HEK293 (cell line): ENCODE measurements around the gene LRRC32.

Experiments used
- CTCF ChIA-PET: fragments of 350-600 bp; formaldehyde crosslinking; extraction: SDS; loops from one replicate; lab custom pipeline; 2021; ENCODE audit warnings: antibody characterized with exemption; lab: Yijun Ruan, JAX
- POLR2A ChIA-PET: fragments of 300-600 bp; formaldehyde crosslinking; extraction: SDS; loops from one replicate; lab custom pipeline; 2020; ENCODE audit warnings: antibody characterized with exemption, inconsistent platforms; lab: Yijun Ruan, JAX
- H3K27ac ChIP-seq: fragments of 200-500 bp; sonication (Bioruptor generic); 2 replicates; pipeline ENCODE4 v1.5.1; 2014; ENCODE audit warnings: low read depth, low read length, control low read depth, inconsistent platforms; ENCODE audit errors: extremely low read depth
- H3K36me3 ChIP-seq, 2 experiments: fragments of 200-500 bp in 1 of 2; sonication (Bioruptor generic) in 1 of 2; 1 replicate in 1 of 2; 2 replicates in 1 of 2; pipeline ENCODE4 v1.5.1; 2014 to 2017; ENCODE audit warnings: inconsistent platforms in 2 of 2, low read length in 2 of 2; ENCODE audit not compliant: control insufficient read depth in 2 of 2, insufficient read depth in 1 of 2
- H3K4me1 ChIP-seq: fragments of 200-500 bp; sonication (Bioruptor generic); 2 replicates; pipeline ENCODE4 v1.5.1; 2014; ENCODE audit warnings: mild to moderate bottlenecking, low read length, inconsistent platforms; ENCODE audit not compliant: control insufficient read depth, insufficient read depth
- H3K4me3 ChIP-seq: 2 replicates; pipeline ENCODE4 v1.5.1; 2011; ENCODE audit warnings: low read depth, mild to moderate bottlenecking, control low read depth, low read length, moderate library complexity
- H3K9me3 ChIP-seq: fragments of 200-500 bp; sonication (Bioruptor generic); 2 replicates; pipeline ENCODE4 v1.5.1; 2014; ENCODE audit warnings: low read depth, low read length, inconsistent platforms; ENCODE audit not compliant: control insufficient read depth, insufficient read depth
- IKZF3 ChIP-seq: fragments of 450-650 bp; IDR thresholded peaks from 2 replicates; pipeline ENCODE4 v1.5.0; 2018; ENCODE audit warnings: missing biosample characterization, mild to moderate bottlenecking, missing genetic modification characterization, moderate library complexity
- MZF1 ChIP-seq: fragments of 450-650 bp; formaldehyde crosslinking; IDR thresholded peaks from 2 replicates; pipeline ENCODE4 v1.5.1; 2017; ENCODE audit warnings: missing biosample characterization, missing genetic modification characterization, borderline replicate concordance
- SP2 ChIP-seq: fragments of 450-650 bp; formaldehyde crosslinking; IDR thresholded peaks from 2 replicates; pipeline ENCODE4 v1.5.1; 2016; ENCODE audit warnings: missing biosample characterization, missing genetic modification characterization
- ZNF146 ChIP-seq: fragments of 450-650 bp; formaldehyde crosslinking; IDR thresholded peaks from 2 replicates; pipeline ENCODE4 v1.5.1; 2016; ENCODE audit warnings: missing biosample characterization, missing genetic modification characterization
- ZNF184 ChIP-seq: fragments of 450-650 bp; IDR thresholded peaks from 2 replicates; pipeline ENCODE4 v1.5.1; 2018; ENCODE audit warnings: missing biosample characterization, mild to moderate bottlenecking, missing genetic modification characterization
- ZNF302 ChIP-seq: fragments of 450-650 bp; formaldehyde crosslinking; IDR thresholded peaks from 2 replicates; pipeline ENCODE4 v1.5.1; 2016; ENCODE audit warnings: missing biosample characterization, missing genetic modification characterization, low read depth
- ZNF341 ChIP-seq: fragments of 450-650 bp; formaldehyde crosslinking; IDR thresholded peaks from 2 replicates; pipeline ENCODE4; 2016; ENCODE audit warnings: low read depth, missing biosample characterization, missing genetic modification characterization
- ZNF354C ChIP-seq: fragments of 450-650 bp; formaldehyde crosslinking; IDR thresholded peaks from 2 replicates; pipeline ENCODE4 v1.5.1; 2016; ENCODE audit warnings: missing biosample characterization, missing genetic modification characterization, low read depth, borderline replicate concordance
- ZNF645 ChIP-seq: fragments of 450-650 bp; formaldehyde crosslinking; IDR thresholded peaks from 2 replicates; pipeline ENCODE4; 2016; ENCODE audit warnings: missing biosample characterization, missing genetic modification characterization
- ZNF707 ChIP-seq: fragments of 450-650 bp; formaldehyde crosslinking; IDR thresholded peaks from 2 replicates; pipeline ENCODE4 v1.5.1; 2016; ENCODE audit warnings: missing biosample characterization, missing genetic modification characterization
- ZNF768 ChIP-seq: fragments of 450-650 bp; formaldehyde crosslinking; IDR thresholded peaks from 2 replicates; pipeline ENCODE4 v1.5.1; 2018; ENCODE audit warnings: missing biosample characterization, mild to moderate bottlenecking, missing genetic modification characterization
- TF ChIP-seq, protein P1 (sequence below): fragments of 450-650 bp; formaldehyde crosslinking; IDR thresholded peaks from 2 replicates; pipeline ENCODE4 v1.5.1; 2016; ENCODE audit warnings: missing biosample characterization, missing genetic modification characterization
- TF ChIP-seq, protein P2 (sequence below): fragments of 450-650 bp; formaldehyde crosslinking; IDR thresholded peaks from 2 replicates; pipeline ENCODE4 v1.5.1; 2016; ENCODE audit warnings: missing biosample characterization, missing genetic modification characterization, borderline replicate concordance
- TF ChIP-seq, protein P3 (sequence below): fragments of 450-650 bp; formaldehyde crosslinking; IDR thresholded peaks from 2 replicates; pipeline ENCODE4 v1.5.1; 2016; ENCODE audit warnings: missing biosample characterization, missing genetic modification characterization

Gene LRRC32

DNA sequence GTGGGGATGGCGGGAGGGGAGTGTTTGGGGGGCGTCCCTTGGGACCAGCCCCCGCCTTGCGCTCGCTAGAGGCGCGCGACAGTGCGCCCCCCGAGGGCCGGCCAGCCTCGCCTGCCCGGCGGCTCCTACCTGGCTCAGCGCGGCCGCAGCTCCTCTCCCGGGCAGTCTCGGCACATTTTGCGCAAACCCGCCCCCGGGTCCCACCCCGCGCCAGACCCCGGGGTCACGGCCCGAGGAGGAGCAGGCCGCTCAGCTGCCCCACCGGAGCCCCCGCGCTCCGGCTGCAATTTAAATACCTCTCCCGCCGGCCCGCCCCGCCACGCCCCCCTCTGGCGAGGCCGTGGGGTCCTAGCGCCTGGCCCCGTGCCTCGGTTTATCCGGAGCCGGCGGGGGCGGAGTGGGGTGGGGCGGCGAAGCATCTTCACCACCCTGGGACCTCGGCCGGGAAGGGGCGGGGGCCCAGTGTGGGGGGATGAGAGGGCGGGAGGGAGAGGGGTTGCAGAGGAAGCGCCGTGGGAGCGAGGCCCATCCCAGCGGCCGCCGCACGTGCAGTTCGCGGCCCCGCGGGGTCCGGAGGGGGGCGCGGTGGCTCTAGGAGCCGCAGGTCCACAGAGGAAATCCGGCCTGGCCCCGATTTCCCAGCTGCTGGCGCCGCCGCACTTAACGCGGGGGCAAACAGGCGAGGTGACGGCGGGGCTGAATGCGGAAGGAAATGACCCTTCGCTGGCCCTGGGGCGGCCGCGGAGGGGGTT is at the start of gene LRRC32 (continued):
- TF ChIP-seq, protein P1, sequence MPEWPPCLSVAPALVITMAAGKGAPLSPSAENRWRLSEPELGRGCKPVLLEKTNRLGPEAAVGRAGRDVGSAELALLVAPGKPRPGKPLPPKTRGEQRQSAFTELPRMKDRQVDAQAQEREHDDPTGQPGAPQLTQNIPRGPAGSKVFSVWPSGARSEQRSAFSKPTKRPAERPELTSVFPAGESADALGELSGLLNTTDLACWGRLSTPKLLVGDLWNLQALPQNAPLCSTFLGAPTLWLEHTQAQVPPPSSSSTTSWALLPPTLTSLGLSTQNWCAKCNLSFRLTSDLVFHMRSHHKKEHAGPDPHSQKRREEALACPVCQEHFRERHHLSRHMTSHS, result no peak
- no peak for TF ChIP-seq MZF1
- TF ChIP-seq ZNF341 (tag by site-specific recombination), result 0 out of 2 replicates have a peak, but pooled peaks have one; percentile 18

DNA sequence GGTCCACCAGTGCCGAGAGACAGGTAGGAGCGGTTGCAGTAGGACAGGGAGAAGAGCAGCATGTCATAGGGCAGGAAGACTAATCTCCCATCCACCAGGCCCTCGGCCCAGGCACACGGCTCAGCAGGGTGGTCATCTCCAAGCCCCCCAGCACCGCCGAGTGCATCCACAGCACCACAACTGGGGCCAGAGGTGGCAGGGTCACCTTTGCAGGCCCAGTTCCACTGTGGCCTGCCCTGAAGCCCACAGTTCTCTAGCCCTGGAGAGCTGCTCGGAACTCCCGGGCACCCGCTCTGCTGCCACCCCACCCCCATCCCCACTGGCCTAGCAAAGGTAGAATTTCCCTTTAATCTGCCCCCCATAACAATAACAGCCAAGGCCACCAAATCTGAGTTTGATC is 49.1 kb upstream of the LRRC32 start:
- H3K36me3 ChIP-seq, result no peaks in the 10 kb centered on the region
- no peak overlapping the region for H3K27ac ChIP-seq
- no peaks in the 10 kb centered on the region for H3K9me3 ChIP-seq
- CTCF ChIA-PET, result interaction anchor here (0.6 to 5.9 kb wide), 4 partner anchors 14 to 1074 kb away, joined by 3 to 46 read pairs (median 15); no protein-coding TSS in a partner anchor
- TF ChIP-seq ZNF354C (tag by site-specific recombination), result no peak
- no peak for TF ChIP-seq IKZF3
- no peak for TF ChIP-seq ZNF146
- no peak for TF ChIP-seq SP2 (tag by site-specific recombination)
- TF ChIP-seq ZNF645 (tag by site-specific recombination), result no peak
- no peak for TF ChIP-seq ZNF302 (tag by site-specific recombination)
- TF ChIP-seq, protein P2, sequence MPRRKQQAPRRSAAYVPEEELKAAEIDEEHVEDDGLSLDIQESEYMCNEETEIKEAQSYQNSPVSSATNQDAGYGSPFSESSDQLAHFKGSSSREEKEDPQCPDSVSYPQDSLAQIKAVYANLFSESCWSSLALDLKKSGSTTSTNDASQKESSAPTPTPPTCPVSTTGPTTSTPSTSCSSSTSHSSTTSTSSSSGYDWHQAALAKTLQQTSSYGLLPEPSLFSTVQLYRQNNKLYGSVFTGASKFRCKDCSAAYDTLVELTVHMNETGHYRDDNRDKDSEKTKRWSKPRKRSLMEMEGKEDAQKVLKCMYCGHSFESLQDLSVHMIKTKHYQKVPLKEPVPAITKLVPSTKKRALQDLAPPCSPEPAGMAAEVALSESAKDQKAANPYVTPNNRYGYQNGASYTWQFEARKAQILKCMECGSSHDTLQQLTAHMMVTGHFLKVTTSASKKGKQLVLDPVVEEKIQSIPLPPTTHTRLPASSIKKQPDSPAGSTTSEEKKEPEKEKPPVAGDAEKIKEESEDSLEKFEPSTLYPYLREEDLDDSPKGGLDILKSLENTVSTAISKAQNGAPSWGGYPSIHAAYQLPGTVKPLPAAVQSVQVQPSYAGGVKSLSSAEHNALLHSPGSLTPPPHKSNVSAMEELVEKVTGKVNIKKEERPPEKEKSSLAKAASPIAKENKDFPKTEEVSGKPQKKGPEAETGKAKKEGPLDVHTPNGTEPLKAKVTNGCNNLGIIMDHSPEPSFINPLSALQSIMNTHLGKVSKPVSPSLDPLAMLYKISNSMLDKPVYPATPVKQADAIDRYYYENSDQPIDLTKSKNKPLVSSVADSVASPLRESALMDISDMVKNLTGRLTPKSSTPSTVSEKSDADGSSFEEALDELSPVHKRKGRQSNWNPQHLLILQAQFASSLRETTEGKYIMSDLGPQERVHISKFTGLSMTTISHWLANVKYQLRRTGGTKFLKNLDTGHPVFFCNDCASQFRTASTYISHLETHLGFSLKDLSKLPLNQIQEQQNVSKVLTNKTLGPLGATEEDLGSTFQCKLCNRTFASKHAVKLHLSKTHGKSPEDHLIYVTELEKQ, result no peak
- TF ChIP-seq ZNF768 (tag by site-specific recombination), result no peak
- TF ChIP-seq ZNF707, result no peak
- TF ChIP-seq, protein P3, sequence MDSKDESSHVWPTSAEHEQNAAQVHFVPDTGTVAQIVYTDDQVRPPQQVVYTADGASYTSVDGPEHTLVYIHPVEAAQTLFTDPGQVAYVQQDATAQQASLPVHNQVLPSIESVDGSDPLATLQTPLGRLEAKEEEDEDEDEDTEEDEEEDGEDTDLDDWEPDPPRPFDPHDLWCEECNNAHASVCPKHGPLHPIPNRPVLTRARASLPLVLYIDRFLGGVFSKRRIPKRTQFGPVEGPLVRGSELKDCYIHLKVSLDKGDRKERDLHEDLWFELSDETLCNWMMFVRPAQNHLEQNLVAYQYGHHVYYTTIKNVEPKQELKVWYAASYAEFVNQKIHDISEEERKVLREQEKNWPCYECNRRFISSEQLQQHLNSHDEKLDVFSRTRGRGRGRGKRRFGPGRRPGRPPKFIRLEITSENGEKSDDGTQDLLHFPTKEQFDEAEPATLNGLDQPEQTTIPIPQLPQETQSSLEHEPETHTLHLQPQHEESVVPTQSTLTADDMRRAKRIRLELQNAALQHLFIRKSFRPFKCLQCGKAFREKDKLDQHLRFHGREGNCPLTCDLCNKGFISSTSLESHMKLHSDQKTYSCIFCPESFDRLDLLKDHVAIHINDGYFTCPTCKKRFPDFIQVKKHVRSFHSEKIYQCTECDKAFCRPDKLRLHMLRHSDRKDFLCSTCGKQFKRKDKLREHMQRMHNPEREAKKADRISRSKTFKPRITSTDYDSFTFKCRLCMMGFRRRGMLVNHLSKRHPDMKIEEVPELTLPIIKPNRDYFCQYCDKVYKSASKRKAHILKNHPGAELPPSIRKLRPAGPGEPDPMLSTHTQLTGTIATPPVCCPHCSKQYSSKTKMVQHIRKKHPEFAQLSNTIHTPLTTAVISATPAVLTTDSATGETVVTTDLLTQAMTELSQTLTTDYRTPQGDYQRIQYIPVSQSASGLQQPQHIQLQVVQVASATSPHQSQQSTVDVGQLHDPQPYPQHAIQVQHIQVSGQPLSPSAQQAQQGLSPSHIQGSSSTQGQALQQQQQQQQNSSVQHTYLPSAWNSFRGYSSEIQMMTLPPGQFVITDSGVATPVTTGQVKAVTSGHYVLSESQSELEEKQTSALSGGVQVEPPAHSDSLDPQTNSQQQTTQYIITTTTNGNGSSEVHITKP (tag by site-specific recombination), result no peak
- no peak for TF ChIP-seq ZNF184 (tag by site-specific recombination)
- TF ChIP-seq, all 188 proteins: peak for 0
- Histone ChIP-seq H3K4me3 (no peak overlapping the region), H3K4me1 (no peaks in the 10 kb centered on the region)
- POLR2A ChIA-PET, result no interaction called here
